Hepatocyte (in vitro differentiated cells): ENCODE results near the gene PEAK1. TPM values are rescaled to one million over a fixed set of nuclear protein-coding genes. Genes with fewer than 3 reads are reported as not detected.

Experiments
- DNase-seq: peaks from one replicate; pipeline ENCODE4 v3.0.0-alpha.2; 2016; ENCODE audit warnings: low spot score
- H2AFZ ChIP-seq: fragments of 200-600 bp; sonication (generic); 2 replicates; pipeline ENCODE4 v1.6.0; 2016; ENCODE audit warnings: antibody characterized with exemption, mild to moderate bottlenecking
- H3K27ac ChIP-seq: fragments of 200-600 bp; sonication (generic); 2 replicates; pipeline ENCODE4 v1.5.1; 2016; ENCODE audit warnings: mild to moderate bottlenecking
- H3K27me3 ChIP-seq: fragments of 200-600 bp; sonication (generic); 2 replicates; pipeline ENCODE4 v1.6.1; 2016
- H3K36me3 ChIP-seq: fragments of 200-600 bp; sonication (generic); replicated peaks from 2 replicates; pipeline ENCODE4 v1.5.1; 2016; ENCODE audit warnings: low read depth; ENCODE audit not compliant: insufficient read depth
- H3K4me1 ChIP-seq: fragments of 200-600 bp; sonication (generic); 2 replicates; pipeline ENCODE4 v1.5.1; 2016; ENCODE audit warnings: mild to moderate bottlenecking, moderate library complexity; ENCODE audit not compliant: insufficient read depth
- H3K4me2 ChIP-seq: fragments of 200-600 bp; sonication (generic); 2 replicates; pipeline ENCODE4 v1.6.0; 2016
- H3K4me3 ChIP-seq: fragments of 200-600 bp; sonication (generic); 2 replicates; pipeline ENCODE4 v1.5.1; 2016; ENCODE audit warnings: mild to moderate bottlenecking
- H3K79me2 ChIP-seq: fragments of 200-600 bp; sonication (generic); 2 replicates; pipeline ENCODE4 v1.6.0; 2017; ENCODE audit warnings: mild to moderate bottlenecking
- H3K9me2 ChIP-seq: fragments of 200-600 bp; sonication (generic); replicated peaks from 2 replicates; pipeline ENCODE4 v1.6.0; 2017; ENCODE audit warnings: mild to moderate bottlenecking; ENCODE audit not compliant: insufficient read depth
- H3K9me3 ChIP-seq: fragments of 200-600 bp; sonication (generic); 2 replicates; pipeline ENCODE4 v1.5.1; 2016; ENCODE audit warnings: low read depth, mild to moderate bottlenecking
- H4K20me1 ChIP-seq: fragments of 200-600 bp; sonication (generic); 2 replicates; pipeline ENCODE4 v1.6.0; 2016; ENCODE audit warnings: mild to moderate bottlenecking; ENCODE audit not compliant: insufficient read depth, poor library complexity, severe bottlenecking
- CTCF ChIP-seq: fragments of 200-600 bp; sonication (generic); IDR thresholded peaks from 2 replicates; pipeline ENCODE4 v1.5.1; 2016; ENCODE audit warnings: antibody characterized with exemption, mild to moderate bottlenecking; ENCODE audit not compliant: poor library complexity
- EZH2 ChIP-seq: fragments of 200-600 bp; sonication (generic); IDR thresholded peaks from 2 replicates; pipeline ENCODE4 v1.6.1; 2016; ENCODE audit warnings: antibody characterized with exemption, mild to moderate bottlenecking, borderline replicate concordance
- EZH2phosphoT487 ChIP-seq: fragments of 200-600 bp; sonication (generic); IDR thresholded peaks from one replicate; pipeline ENCODE4 v1.6.1; 2018; ENCODE audit warnings: antibody characterized with exemption, mild to moderate bottlenecking, low read depth, moderate library complexity; ENCODE audit not compliant: unreplicated experiment, severe bottlenecking
- WGBS: methylation state at CpG from one replicate; pipeline ENCODE4 v1.1.6; 2016; ENCODE audit warnings: low lambda C conversion rate; ENCODE audit errors: missing lambda C conversion rate; 5-methylcytosine and 5-hydroxymethylcytosine counted together
- polyA plus RNA-seq: library from polyadenylated mRNA; unstranded; fragments of >200 nt; fragmentation: Nextera tagmentation; extraction: Ambion mirVana; gene quantifications from 2 replicates; pipeline ENCODE4 v1.2.1, GENCODE V29; 2016
- total RNA-seq: library from RNA; depleted of rRNA; stranded (reverse); fragments of >200 nt; gene quantifications from 2 replicates; pipeline ENCODE4 v1.2.3, GENCODE V29; 2014

PEAK1 gene
- total and polyA plus RNA-seq, 2 experiments from 2014 or later: 8.1 to 27.1 TPM

- Histone ChIP-seq H3K4me2 (no peak overlapping the region), H2AFZ (no peak overlapping the region), H3K79me2 (peaks cover 40% of the 10 kb centered on the region), H3K36me3 (no peaks in the 10 kb centered on the region), H3K27me3 (no peaks in the 10 kb centered on the region), H4K20me1 (no peaks in the 10 kb centered on the region), H3K9me3 (no peaks in the 10 kb centered on the region), H3K27ac (peak overlapping the region; percentile 63), H3K9me2 (no peaks in the 10 kb centered on the region), H3K4me3 (no peak overlapping the region), H3K4me1 (peaks cover 11% of the 10 kb centered on the region)
- TF ChIP-seq CTCF (no peak), EZH2 (no peak), EZH2phosphoT487 (no peak)
- 67% methylated on average over 3 of the region's 3 CpGs for WGBS
- peak; percentile 7 for DNase-seq
Observed at GRCh38 chr15:77455696-77456321, 35.9 kb upstream of the PEAK1 start.

GRCh38 chr15:77454951-77455350 lies 35.0 kb upstream of the PEAK1 start:
- TF ChIP-seq EZH2phosphoT487 (no peak), EZH2 (no peak), CTCF (no peak)
- Histone ChIP-seq H3K4me3 (no peak overlapping the region), H3K4me1 (peaks cover 11% of the 10 kb centered on the region), H3K27ac (peak overlapping the region; percentile 63), H3K4me2 (no peak overlapping the region), H4K20me1 (no peaks in the 10 kb centered on the region), H3K9me2 (no peaks in the 10 kb centered on the region), H3K27me3 (no peaks in the 10 kb centered on the region), H3K79me2 (peaks cover 47% of the 10 kb centered on the region), H3K9me3 (no peaks in the 10 kb centered on the region), H2AFZ (no peak overlapping the region), H3K36me3 (no peaks in the 10 kb centered on the region)
- no peak for DNase-seq

- 50% methylated on average over 1 of the region's 1 CpG for WGBS
- H3K27me3 ChIP-seq: no peaks in the 10 kb centered on the region
- no peaks in the 10 kb centered on the region for H3K9me2 ChIP-seq
- H3K4me1 ChIP-seq: peaks cover 11% of the 10 kb centered on the region
- DNase-seq: no peak
- no peaks in the 10 kb centered on the region for H3K36me3 ChIP-seq
- H3K4me3 ChIP-seq: no peak overlapping the region
- H3K27ac ChIP-seq: no peak overlapping the region
- TF ChIP-seq CTCF: no peak
- no peak for TF ChIP-seq EZH2phosphoT487
- TF ChIP-seq EZH2: no peak
- H3K9me3 ChIP-seq: no peaks in the 10 kb centered on the region
- no peak overlapping the region for H3K4me2 ChIP-seq
- H2AFZ ChIP-seq: no peak overlapping the region
- H3K79me2 ChIP-seq: peaks cover 47% of the 10 kb centered on the region
- no peaks in the 10 kb centered on the region for H4K20me1 ChIP-seq
Observed at GRCh38 chr15:77454265-77454664, 34.4 kb upstream of the PEAK1 start.
